Hepatocyte (in vitro differentiated cells): ENCODE measurements around the gene IRF2BP1. TPM values are rescaled to one million over a fixed set of nuclear protein-coding genes. Genes with fewer than 3 reads are reported as not detected.
A peak's percentile ranks its signal among the peaks of the same experiment; 100 is the strongest.

Source experiments
- DNase-seq: peaks from one replicate; pipeline ENCODE4 v3.0.0-alpha.2; 2016; ENCODE audit warnings: low spot score
- H2AFZ ChIP-seq: fragments of 200-600 bp; sonication (generic); 2 replicates; pipeline ENCODE4 v1.6.0; 2016; ENCODE audit warnings: antibody characterized with exemption, mild to moderate bottlenecking
- H3K27ac ChIP-seq: fragments of 200-600 bp; sonication (generic); 2 replicates; pipeline ENCODE4 v1.5.1; 2016; ENCODE audit warnings: mild to moderate bottlenecking
- H3K27me3 ChIP-seq: fragments of 200-600 bp; sonication (generic); 2 replicates; pipeline ENCODE4 v1.6.1; 2016
- H3K36me3 ChIP-seq: fragments of 200-600 bp; sonication (generic); replicated peaks from 2 replicates; pipeline ENCODE4 v1.5.1; 2016; ENCODE audit warnings: low read depth; ENCODE audit not compliant: insufficient read depth
- H3K4me1 ChIP-seq: fragments of 200-600 bp; sonication (generic); 2 replicates; pipeline ENCODE4 v1.5.1; 2016; ENCODE audit warnings: mild to moderate bottlenecking, moderate library complexity; ENCODE audit not compliant: insufficient read depth
- H3K4me2 ChIP-seq: fragments of 200-600 bp; sonication (generic); 2 replicates; pipeline ENCODE4 v1.6.0; 2016
- H3K4me3 ChIP-seq: fragments of 200-600 bp; sonication (generic); 2 replicates; pipeline ENCODE4 v1.5.1; 2016; ENCODE audit warnings: mild to moderate bottlenecking
- H3K79me2 ChIP-seq: fragments of 200-600 bp; sonication (generic); 2 replicates; pipeline ENCODE4 v1.6.0; 2017; ENCODE audit warnings: mild to moderate bottlenecking
- H3K9me2 ChIP-seq: fragments of 200-600 bp; sonication (generic); replicated peaks from 2 replicates; pipeline ENCODE4 v1.6.0; 2017; ENCODE audit warnings: mild to moderate bottlenecking; ENCODE audit not compliant: insufficient read depth
- H3K9me3 ChIP-seq: fragments of 200-600 bp; sonication (generic); 2 replicates; pipeline ENCODE4 v1.5.1; 2016; ENCODE audit warnings: low read depth, mild to moderate bottlenecking
- H4K20me1 ChIP-seq: fragments of 200-600 bp; sonication (generic); 2 replicates; pipeline ENCODE4 v1.6.0; 2016; ENCODE audit warnings: mild to moderate bottlenecking; ENCODE audit not compliant: insufficient read depth, poor library complexity, severe bottlenecking
- EZH2 ChIP-seq: fragments of 200-600 bp; sonication (generic); IDR thresholded peaks from 2 replicates; pipeline ENCODE4 v1.6.1; 2016; ENCODE audit warnings: antibody characterized with exemption, mild to moderate bottlenecking, borderline replicate concordance
- EZH2phosphoT487 ChIP-seq: fragments of 200-600 bp; sonication (generic); IDR thresholded peaks from one replicate; pipeline ENCODE4 v1.6.1; 2018; ENCODE audit warnings: antibody characterized with exemption, mild to moderate bottlenecking, low read depth, moderate library complexity; ENCODE audit not compliant: unreplicated experiment, severe bottlenecking
- WGBS: methylation state at CpG from one replicate; pipeline ENCODE4 v1.1.6; 2016; ENCODE audit warnings: low lambda C conversion rate; ENCODE audit errors: missing lambda C conversion rate; 5-methylcytosine and 5-hydroxymethylcytosine counted together
- polyA plus RNA-seq: library from polyadenylated mRNA; unstranded; fragments of >200 nt; fragmentation: Nextera tagmentation; extraction: Ambion mirVana; gene quantifications from 2 replicates; pipeline ENCODE4 v1.2.1, GENCODE V29; 2016
- total RNA-seq: library from RNA; depleted of rRNA; stranded (reverse); fragments of >200 nt; gene quantifications from 2 replicates; pipeline ENCODE4 v1.2.3, GENCODE V29; 2014
- TF ChIP-seq, protein P1 (sequence below): fragments of 200-600 bp; sonication (generic); IDR thresholded peaks from 2 replicates; pipeline ENCODE4 v1.5.1; 2016; ENCODE audit warnings: antibody characterized with exemption, mild to moderate bottlenecking; ENCODE audit not compliant: poor library complexity

The IRF2BP1 gene
- total and polyA plus RNA-seq, 2 experiments from 2014 or later, result 11.5 to 25.2 TPM

DNA sequence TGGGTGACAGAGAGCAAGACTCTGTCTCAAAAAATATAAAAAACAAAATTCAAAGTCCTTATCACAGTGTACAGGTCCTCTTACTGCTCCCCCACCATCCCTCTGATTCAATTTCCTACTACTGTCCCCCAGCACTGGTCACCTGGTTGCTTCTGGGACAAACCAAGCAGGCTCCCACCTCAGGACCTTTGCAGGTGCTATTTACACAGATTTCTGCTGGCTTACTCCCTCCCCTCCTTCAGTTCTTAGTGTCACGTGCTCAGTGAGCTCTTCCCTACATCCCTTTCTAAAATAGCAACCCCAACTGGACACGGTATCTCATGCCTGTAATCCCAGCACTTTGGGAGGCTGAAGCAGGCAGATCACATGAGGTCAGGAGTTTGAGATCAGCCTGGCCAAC, 6.0 kb downstream of the IRF2BP1 start:
- H2AFZ ChIP-seq, result no peak overlapping the region
- no peaks in the 10 kb centered on the region for H3K36me3 ChIP-seq
- 75% methylated on average over 2 of the region's 2 CpGs for WGBS
- no peak overlapping the region for H3K4me2 ChIP-seq
- no peak for TF ChIP-seq EZH2
- no peak for TF ChIP-seq EZH2phosphoT487
- TF ChIP-seq, protein P1, sequence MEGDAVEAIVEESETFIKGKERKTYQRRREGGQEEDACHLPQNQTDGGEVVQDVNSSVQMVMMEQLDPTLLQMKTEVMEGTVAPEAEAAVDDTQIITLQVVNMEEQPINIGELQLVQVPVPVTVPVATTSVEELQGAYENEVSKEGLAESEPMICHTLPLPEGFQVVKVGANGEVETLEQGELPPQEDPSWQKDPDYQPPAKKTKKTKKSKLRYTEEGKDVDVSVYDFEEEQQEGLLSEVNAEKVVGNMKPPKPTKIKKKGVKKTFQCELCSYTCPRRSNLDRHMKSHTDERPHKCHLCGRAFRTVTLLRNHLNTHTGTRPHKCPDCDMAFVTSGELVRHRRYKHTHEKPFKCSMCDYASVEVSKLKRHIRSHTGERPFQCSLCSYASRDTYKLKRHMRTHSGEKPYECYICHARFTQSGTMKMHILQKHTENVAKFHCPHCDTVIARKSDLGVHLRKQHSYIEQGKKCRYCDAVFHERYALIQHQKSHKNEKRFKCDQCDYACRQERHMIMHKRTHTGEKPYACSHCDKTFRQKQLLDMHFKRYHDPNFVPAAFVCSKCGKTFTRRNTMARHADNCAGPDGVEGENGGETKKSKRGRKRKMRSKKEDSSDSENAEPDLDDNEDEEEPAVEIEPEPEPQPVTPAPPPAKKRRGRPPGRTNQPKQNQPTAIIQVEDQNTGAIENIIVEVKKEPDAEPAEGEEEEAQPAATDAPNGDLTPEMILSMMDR, result no peak
- H3K9me3 ChIP-seq, result no peaks in the 10 kb centered on the region
- H3K4me3 ChIP-seq, result no peak overlapping the region
- DNase-seq, result no peak
- H3K4me1 ChIP-seq, result peaks cover 37% of the 10 kb centered on the region
- peak overlapping the region; percentile 96 for H3K27ac ChIP-seq
- peaks cover 15% of the 10 kb centered on the region for H3K79me2 ChIP-seq
- H3K27me3 ChIP-seq, result no peaks in the 10 kb centered on the region
- H4K20me1 ChIP-seq, result peaks cover 15% of the 10 kb centered on the region
- H3K9me2 ChIP-seq, result no peaks in the 10 kb centered on the region

- H3K79me2 ChIP-seq, result peaks cover 6% of the 10 kb centered on the region
- no peak overlapping the region for H2AFZ ChIP-seq
- peaks cover 6% of the 10 kb centered on the region for H4K20me1 ChIP-seq
- TF ChIP-seq, protein P1, result no peak
- TF ChIP-seq EZH2phosphoT487 (no peak), EZH2 (no peak)
- H3K4me2 ChIP-seq, result no peak overlapping the region
- H3K4me1 ChIP-seq, result peaks cover 29% of the 10 kb centered on the region
- 88% methylated on average over 8 of the region's 8 CpGs for whole genome bisulfite sequencing
- no peaks in the 10 kb centered on the region for H3K27me3 ChIP-seq
- no peaks in the 10 kb centered on the region for H3K9me2 ChIP-seq
- no peak for DNase-seq
- H3K36me3 ChIP-seq, result no peaks in the 10 kb centered on the region
- no peaks in the 10 kb centered on the region for H3K9me3 ChIP-seq
- no peak overlapping the region for H3K4me3 ChIP-seq
- peak overlapping the region; percentile 84 for H3K27ac ChIP-seq
Measured at GRCh38 chr19:45879055-45879454, 6.9 kb downstream of the IRF2BP1 start.

DNA sequence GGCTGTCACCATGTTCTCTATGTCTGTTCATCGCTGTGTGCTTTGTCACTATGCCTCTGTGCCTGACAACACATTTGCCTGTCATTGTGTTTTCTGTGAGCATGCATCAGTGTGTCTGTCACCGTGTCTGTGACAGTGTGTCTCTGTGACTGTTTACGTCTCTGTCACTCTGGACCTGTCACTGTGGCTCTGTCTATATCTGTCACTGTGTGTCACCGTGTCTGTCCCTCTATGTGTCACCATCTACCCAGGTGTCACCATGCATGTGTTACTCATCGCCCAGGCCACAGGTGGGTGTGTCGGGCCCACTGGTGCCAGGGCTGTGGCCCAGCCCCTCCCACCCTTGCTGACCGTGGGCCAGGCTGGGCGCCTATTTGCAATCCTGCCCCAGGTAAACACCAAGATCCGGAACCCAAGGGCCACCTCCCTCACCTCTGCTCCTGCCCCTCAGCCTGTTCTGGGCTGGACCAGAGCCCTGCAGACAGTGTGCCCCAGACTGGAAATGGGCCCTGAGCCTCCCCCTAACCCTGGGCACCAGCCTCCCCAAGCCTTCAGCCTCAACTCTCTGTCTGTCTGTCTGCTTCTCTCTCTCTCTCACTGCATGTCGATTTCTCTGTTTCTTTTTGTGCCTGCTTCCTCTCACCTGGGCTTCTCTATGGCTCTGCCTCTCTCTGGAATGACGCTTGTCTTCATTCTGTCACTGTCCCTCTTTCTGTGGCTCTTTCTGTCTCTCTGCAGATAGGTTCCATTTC, 7.7 kb downstream of the IRF2BP1 start:
- Histone ChIP-seq H3K4me3 (no peak overlapping the region), H3K36me3 (no peaks in the 10 kb centered on the region), H2AFZ (no peak overlapping the region), H3K79me2 (no peaks in the 10 kb centered on the region), H3K27ac (peak overlapping the region; percentile 94), H3K9me3 (no peaks in the 10 kb centered on the region), H3K4me1 (peaks cover 31% of the 10 kb centered on the region), H4K20me1 (no peaks in the 10 kb centered on the region), H3K27me3 (no peaks in the 10 kb centered on the region), H3K4me2 (no peak overlapping the region), H3K9me2 (no peaks in the 10 kb centered on the region)
- DNase-seq, result peak; percentile 71
- 69% methylated on average over 11 of the region's 11 CpGs for WGBS
- TF ChIP-seq, protein P1, result no peak
- no peak for TF ChIP-seq EZH2phosphoT487
- TF ChIP-seq EZH2, result no peak
